BJ (cell line): Measurements from ENCODE around the gene MUC6. TPM values are rescaled to one million over a fixed set of nuclear protein-coding genes. Genes with fewer than 3 reads are reported as not detected.

Experiments used
- CTCF ChIA-PET: fragments of 350-600 bp; formaldehyde crosslinking; extraction: SDS; loops from one replicate; lab custom pipeline; 2021; ENCODE audit warnings: antibody characterized with exemption, inconsistent platforms; lab: Yijun Ruan, JAX
- POLR2A ChIA-PET: fragments of 300-600 bp; sonication (Branson Sonifier 250); formaldehyde crosslinking; extraction: SDS; loops from one replicate; lab custom pipeline; 2021; ENCODE audit warnings: antibody characterized with exemption; lab: Charles Lee
- DNase-seq: peaks from one replicate; pipeline ENCODE4 v3.0.0-alpha.2; 2011; ENCODE audit warnings: low read depth
- H3K27me3 ChIP-seq: 2 replicates; pipeline ENCODE4 v1.6.0; 2011; ENCODE audit warnings: low read length; ENCODE audit not compliant: control insufficient read depth, insufficient read depth
- H3K36me3 ChIP-seq: 2 replicates; pipeline ENCODE4 v1.5.1; 2011; ENCODE audit warnings: low read length; ENCODE audit not compliant: control insufficient read depth, insufficient read depth
- H3K4me3 ChIP-seq: 2 replicates; pipeline ENCODE4 v1.5.1; 2011; ENCODE audit warnings: low read depth, mild to moderate bottlenecking, control low read depth, low read length
- CTCF ChIP-seq: IDR thresholded peaks from 2 replicates; pipeline ENCODE4 v1.5.1; 2011; ENCODE audit warnings: low read depth, mild to moderate bottlenecking, control low read depth, inconsistent platforms, low read length, moderate library complexity; ENCODE audit not compliant: insufficient read depth
- polyA plus RNA-seq: library from polyadenylated mRNA; depleted of rRNA; stranded (reverse); fragments of >200 nt; gene quantifications from 2 replicates; pipeline ENCODE4 v1.2.3, GENCODE V29; 2011

MUC6 gene
- polyA plus RNA-seq, 1 experiment: not detected

DNA sequence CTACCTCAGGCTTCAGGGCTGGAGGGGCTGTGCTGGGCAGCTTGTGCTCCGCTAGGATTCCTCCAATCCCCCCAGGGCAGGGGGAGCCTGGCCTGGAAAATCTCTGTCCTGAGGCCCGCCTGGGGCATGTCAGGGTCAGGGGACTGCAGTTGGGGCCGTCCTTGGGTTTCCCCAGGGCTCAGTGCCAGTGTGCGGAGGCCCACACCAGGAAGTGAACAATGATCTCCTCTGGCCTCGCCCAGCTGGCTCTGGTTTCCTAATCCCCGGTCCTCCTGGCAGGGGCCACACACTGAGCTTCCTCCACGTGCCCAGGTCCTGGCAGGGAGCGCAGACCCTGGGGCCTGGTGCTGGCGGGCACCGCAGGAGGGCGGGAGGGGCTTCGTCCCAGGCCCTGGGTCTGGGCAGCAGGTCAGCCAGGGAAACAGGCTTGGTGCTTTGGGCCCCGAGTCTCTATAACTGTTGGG lies 36.8 kb upstream of the MUC6 start:
- Histone ChIP-seq H3K27me3 (no peaks in the 10 kb centered on the region), H3K36me3 (no peaks in the 10 kb centered on the region), H3K4me3 (no peak overlapping the region)
- no peak for DNase-seq
- no peak for TF ChIP-seq CTCF
- CTCF ChIA-PET: no interaction called here
- POLR2A ChIA-PET: no interaction called here

GRCh38 chr11:1072821-1073231 lies 36.3 kb upstream of the MUC6 start:
- ChIA-PET CTCF (no interaction called here), POLR2A (no interaction called here)
- H3K36me3 ChIP-seq: no peaks in the 10 kb centered on the region
- DNase-seq: no peak
- no peak for TF ChIP-seq CTCF
- 0 out of 2 replicates have a peak, but pooled peaks cover 1% of the 10 kb centered on the region for H3K27me3 ChIP-seq
- H3K4me3 ChIP-seq: no peak overlapping the region

- POLR2A ChIA-PET: no interaction called here
- H3K27me3 ChIP-seq: 0 out of 2 replicates have a peak, but pooled peaks cover 1% of the 10 kb centered on the region
- DNase-seq: no peak
- no peaks in the 10 kb centered on the region for H3K36me3 ChIP-seq
- no peak overlapping the region for H3K4me3 ChIP-seq
- CTCF ChIA-PET: no interaction called here
- TF ChIP-seq CTCF: no peak
Observed at GRCh38 chr11:1072116-1072820, 35.8 kb upstream of the MUC6 start.

DNA sequence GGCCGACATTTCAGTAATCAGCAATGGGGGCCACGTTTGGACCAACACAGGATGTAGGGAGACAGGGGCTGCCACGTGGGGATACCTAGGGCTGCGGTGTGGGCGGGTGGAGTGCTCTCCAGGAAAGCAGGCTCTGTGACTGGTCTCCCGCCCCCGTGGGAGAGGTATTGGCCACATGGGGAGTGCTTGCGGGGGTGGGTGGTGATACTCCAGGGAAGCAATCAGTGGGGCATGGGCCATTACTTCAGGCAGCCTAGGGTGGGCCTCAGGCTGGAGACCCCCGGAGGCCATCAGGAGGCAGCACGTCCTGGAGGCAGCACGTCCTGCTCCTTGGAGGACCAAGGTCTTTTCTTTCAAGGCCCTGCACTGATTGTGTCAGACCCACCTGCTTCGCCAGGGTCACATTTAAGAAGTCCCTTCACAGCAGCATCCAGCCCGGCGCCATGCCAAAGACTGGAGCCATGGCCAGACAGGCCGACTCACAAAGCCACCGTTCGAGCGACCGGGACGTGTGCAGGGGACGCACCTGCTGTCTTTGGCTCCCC lies 35.1 kb upstream of the MUC6 start:
- no peaks in the 10 kb centered on the region for H3K36me3 ChIP-seq
- CTCF ChIA-PET: no interaction called here
- POLR2A ChIA-PET: no interaction called here

More for the DNA sequence above, 35.1 kb upstream of the MUC6 start:
- DNase-seq: no peak
- Histone ChIP-seq H3K4me3 (no peak overlapping the region), H3K27me3 (0 out of 2 replicates have a peak, but pooled peaks cover 1% of the 10 kb centered on the region)
- no peak for TF ChIP-seq CTCF
